WERI-Rb-1 (cell line): ENCODE results near the gene HRH3.

Experiments used
- DNase-seq: peaks from one replicate; pipeline ENCODE4 v3.0.0-alpha.2; 2020
- H3K27ac ChIP-seq: fragments of 250-450 bp; sonication (Bioruptor Pico); 2 replicates; pipeline ENCODE4 v1.5.1; 2020; ENCODE audit warnings: mild to moderate bottlenecking, moderate library complexity
- H3K27me3 ChIP-seq: fragments of 250-450 bp; sonication (Bioruptor Pico); 2 replicates; pipeline ENCODE4 v1.5.1; 2021; ENCODE audit warnings: mild to moderate bottlenecking, low read depth, moderate library complexity; ENCODE audit not compliant: insufficient read depth, severe bottlenecking
- H3K36me3 ChIP-seq: fragments of 250-450 bp; sonication (Bioruptor Pico); 2 replicates; pipeline ENCODE4 v1.5.1; 2020; ENCODE audit warnings: mild to moderate bottlenecking, moderate library complexity
- H3K4me3 ChIP-seq: 2 replicates; pipeline ENCODE4 v1.5.1; 2011; ENCODE audit warnings: low read depth, mild to moderate bottlenecking, control low read depth, low read length
- H3K9me3 ChIP-seq: fragments of 250-450 bp; sonication (Bioruptor Pico); 2 replicates; pipeline ENCODE4 v1.5.1; 2021; ENCODE audit warnings: mild to moderate bottlenecking, moderate library complexity; ENCODE audit not compliant: severe bottlenecking
- TF ChIP-seq, protein P1 (sequence below): IDR thresholded peaks from 2 replicates; pipeline ENCODE4 v1.5.1; 2011; ENCODE audit warnings: low read depth, mild to moderate bottlenecking, control low read depth, inconsistent platforms, low read length

Gene HRH3

DNA sequence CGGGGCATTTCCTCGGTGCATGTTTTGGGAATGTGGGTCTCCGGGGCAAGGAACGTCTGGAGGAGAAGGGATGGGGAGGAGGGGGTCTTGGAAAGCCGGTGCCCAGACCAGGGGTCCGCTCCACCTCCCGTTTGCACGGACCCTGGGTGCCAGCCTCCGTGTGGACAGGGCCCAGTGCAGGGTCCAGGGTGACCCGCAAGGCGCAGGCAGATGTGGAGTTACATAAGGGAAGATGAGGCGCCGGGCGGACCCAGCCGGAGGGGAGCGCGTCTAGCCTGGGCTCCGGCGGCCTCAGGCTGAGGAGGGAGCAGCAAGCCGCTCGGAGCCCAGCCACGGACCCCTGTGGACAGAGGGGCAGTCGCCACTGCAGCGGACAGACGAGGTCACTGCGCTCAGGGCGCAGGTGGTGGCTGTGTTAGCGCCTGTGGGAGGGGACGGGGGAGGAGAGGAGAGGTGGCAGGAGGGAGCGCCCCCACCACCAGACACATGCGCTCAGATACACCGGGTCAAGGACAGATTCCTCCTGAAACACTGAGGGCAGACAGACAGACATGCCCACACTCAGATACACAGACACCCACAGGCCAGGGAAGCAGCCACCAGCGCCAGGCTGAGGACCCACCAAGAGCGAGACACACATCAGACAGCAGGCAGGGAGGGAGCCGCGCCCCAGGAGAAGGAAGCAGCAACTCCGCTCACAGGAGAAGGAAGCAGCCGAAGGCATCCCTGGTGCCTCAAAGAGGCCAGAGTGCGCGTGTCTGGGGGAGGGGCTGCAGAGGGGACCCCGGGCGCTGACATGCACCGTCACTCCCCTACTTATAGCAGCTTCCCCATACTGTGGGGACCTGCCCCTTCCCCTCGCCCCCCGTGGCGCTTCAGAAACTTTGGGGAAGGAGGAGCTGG, 839 bp upstream of the HRH3 start:
- Histone ChIP-seq H3K27me3 (no peaks in the 10 kb centered on the region), H3K9me3 (no peaks in the 10 kb centered on the region), H3K36me3 (peaks cover 15% of the 10 kb centered on the region), H3K27ac (no peak overlapping the region), H3K4me3 (peak overlapping the region; percentile 51)
- TF ChIP-seq, protein P1, sequence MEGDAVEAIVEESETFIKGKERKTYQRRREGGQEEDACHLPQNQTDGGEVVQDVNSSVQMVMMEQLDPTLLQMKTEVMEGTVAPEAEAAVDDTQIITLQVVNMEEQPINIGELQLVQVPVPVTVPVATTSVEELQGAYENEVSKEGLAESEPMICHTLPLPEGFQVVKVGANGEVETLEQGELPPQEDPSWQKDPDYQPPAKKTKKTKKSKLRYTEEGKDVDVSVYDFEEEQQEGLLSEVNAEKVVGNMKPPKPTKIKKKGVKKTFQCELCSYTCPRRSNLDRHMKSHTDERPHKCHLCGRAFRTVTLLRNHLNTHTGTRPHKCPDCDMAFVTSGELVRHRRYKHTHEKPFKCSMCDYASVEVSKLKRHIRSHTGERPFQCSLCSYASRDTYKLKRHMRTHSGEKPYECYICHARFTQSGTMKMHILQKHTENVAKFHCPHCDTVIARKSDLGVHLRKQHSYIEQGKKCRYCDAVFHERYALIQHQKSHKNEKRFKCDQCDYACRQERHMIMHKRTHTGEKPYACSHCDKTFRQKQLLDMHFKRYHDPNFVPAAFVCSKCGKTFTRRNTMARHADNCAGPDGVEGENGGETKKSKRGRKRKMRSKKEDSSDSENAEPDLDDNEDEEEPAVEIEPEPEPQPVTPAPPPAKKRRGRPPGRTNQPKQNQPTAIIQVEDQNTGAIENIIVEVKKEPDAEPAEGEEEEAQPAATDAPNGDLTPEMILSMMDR: no peak; the same call in 1 of the 2 replicates
- DNase-seq: peak; percentile 56

DNA sequence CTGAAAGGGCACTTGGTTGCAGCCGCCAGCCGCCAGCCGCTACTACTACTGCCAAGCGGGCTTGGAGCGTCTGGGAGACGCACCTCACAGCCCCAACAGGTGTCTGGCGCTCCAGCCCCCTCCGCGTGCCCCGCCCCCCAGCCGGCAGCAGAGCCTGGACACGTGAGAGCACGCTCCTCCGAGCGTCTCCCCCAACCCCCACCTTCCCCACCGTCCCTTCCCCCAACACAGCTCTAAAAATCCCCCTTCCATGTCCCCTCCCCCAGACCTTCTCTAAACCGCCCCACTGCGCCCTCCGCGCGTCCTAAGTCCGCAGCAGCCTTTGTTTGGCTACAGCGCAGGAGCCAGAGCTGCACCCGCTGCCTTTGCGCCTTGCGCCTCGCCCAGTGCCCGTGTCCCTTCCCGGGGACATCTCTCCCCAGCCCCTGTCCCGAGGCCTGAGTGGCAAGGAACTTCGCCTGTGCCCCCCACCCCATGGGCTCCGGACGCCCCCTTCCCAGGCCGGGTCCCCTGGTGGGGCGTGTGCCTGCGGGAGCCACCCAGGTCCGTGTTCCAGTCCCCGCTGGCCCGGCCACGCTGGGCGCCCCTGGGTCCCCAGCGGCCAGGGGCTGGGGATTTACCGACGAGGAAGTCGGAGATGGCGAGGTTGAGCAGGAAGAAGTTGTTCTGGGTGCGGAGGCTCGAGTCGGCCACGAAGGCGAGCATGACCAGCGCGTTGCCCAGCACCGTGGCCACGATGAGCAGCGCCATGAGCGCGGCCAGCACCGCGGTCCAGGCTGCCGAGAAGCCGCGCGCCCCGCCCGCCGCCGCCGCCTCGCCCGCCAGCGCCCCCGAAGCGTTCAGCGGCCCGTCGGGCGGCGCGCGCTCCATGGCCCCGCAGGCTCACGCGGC, 732 bp downstream of the HRH3 start:
- peaks cover 23% of the 10 kb centered on the region for H3K36me3 ChIP-seq
- H3K27ac ChIP-seq: peak overlapping the region; percentile 66
- H3K27me3 ChIP-seq: no peaks in the 10 kb centered on the region
- no peaks in the 10 kb centered on the region for H3K9me3 ChIP-seq
- TF ChIP-seq, protein P1: no peak
- DNase-seq: peak; percentile 78
- peak overlapping the region; percentile 79 for H3K4me3 ChIP-seq

DNA sequence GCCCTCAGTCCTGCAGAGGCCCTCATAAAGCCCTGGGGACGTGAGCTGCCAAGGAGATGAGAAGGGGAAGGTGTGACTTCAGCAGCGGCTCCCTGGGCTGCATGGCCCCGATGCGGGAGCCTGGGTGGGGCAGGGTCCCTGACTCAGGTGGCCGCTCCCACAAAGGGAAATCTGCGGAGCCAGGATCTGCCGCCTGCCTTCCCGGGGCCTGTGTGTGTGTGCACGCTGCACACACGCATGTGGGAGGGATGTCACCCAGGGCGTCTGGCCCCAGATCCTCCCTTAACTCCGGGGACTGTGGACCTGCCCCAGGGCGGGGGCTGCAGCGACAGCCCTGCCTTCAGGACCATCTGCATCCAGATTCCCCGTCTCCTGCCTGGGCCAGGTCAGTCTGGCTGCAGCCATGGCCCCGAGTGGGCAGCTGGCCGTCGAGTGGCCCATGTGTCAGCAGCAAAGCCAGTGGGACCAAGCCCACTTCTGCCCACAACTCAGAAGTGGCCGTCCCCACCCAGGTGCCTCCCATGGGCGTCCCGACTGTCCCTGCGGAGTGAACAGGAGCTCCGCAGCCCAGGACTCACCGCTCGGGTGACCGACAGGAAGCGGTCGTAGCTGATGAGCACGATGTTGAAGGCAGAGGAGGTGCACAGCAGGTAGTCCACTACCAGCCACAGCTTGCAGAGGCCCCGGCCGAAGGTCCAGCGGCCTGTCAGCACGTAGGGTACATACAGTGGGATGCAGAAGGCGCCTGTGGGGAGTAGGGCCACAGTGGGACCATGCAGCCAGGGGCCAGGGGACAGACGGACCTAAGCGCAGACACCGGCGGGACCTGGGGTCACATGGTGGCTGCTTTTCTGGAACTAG, 1.9 kb downstream of the HRH3 start:
- H3K4me3 ChIP-seq: no peak overlapping the region
- H3K27me3 ChIP-seq: no peaks in the 10 kb centered on the region
- TF ChIP-seq, protein P1: no peak
- H3K9me3 ChIP-seq: no peaks in the 10 kb centered on the region
- DNase-seq: no peak
- H3K27ac ChIP-seq: no peak overlapping the region
- H3K36me3 ChIP-seq: peaks cover 23% of the 10 kb centered on the region

DNA sequence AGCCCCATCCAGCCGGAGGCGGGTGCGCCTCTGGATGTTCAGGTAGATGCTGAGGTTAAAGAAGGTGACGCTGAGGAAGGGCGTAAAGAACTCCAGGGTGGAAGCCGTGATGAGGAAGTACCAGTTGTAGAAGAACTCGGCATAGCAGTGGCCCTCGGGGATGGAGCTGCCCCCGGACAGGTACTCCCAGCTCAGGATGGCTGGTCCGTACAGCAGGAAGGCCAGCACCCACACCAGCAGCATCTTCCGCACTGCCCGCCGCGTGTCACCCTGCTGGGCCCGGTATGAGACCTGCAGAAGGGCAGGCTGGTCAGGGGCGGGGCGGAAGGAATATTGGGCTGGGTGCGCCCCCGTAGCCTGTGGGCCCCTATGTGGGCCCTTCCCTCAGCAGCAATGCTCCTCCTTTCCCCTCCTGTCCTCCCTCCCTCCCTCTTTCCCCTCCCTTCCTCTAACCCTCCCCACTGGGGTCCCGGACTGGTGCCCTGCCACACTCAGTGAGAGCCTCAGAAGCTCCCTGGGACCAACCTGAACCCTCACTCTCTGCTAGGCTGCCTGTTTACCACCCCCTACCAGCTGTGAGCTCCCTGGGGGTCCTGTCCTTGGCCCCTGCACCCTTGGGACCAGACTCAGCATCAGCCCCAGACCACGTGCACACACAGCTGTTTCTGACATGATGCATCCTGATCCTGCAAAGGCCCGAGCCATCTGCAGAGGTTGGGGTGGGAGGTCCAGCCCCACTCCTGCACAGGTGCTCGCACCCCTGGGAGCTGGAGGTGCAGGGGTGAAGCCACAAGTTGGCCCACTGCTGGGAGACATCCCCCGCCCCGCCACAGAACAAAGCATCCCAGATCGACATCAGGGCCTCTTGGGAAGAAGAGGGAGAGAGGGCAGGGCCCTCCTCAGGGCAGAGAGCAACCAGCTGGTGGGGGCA, 3.2 kb downstream of the HRH3 start:
- Histone ChIP-seq H3K27me3 (no peaks in the 10 kb centered on the region), H3K9me3 (no peaks in the 10 kb centered on the region), H3K27ac (no peak overlapping the region), H3K4me3 (no peak overlapping the region), H3K36me3 (peaks cover 23% of the 10 kb centered on the region)
- no peak for DNase-seq
- TF ChIP-seq, protein P1: no peak
